H9 (cell line): ENCODE measurements around the gene KATNB1. TPM values are rescaled to one million over a fixed set of nuclear protein-coding genes. Genes with fewer than 3 reads are reported as not detected.
"Not testable (repeated sequence)": the region's sequence is repeated elsewhere in the genome, so short reads cannot be mapped to it uniquely, and the experiment has no call there.

ENCODE experiments used
- DNase-seq: peaks from one replicate; pipeline ENCODE4 v3.0.0-alpha.2; 2017
- H2AFZ ChIP-seq: one replicate; pipeline ENCODE4 v1.6.1; 2013; ENCODE audit warnings: mild to moderate bottlenecking, low read length, control low read depth, moderate library complexity
- H2AK5ac ChIP-seq: 2 replicates; pipeline ENCODE4 v1.6.1; 2013; ENCODE audit warnings: low read length, control low read depth, mixed read lengths; ENCODE audit not compliant: insufficient read length
- H2BK120ac ChIP-seq: one replicate; pipeline ENCODE4 v1.6.1; 2013; ENCODE audit warnings: low read depth, mild to moderate bottlenecking, low read length, control low read depth, inconsistent platforms; ENCODE audit not compliant: poor library complexity, severe bottlenecking
- H2BK12ac ChIP-seq: 2 replicates; pipeline ENCODE4 v1.6.1; 2013; ENCODE audit warnings: low read length, control low read depth, mixed read lengths, low read depth; ENCODE audit not compliant: insufficient read length
- H2BK15ac ChIP-seq: 2 replicates; pipeline ENCODE4 v1.6.1; 2013; ENCODE audit warnings: low read depth, low read length, control low read depth
- H2BK20ac ChIP-seq: one replicate; pipeline ENCODE4 v1.6.1; 2013; ENCODE audit warnings: low read depth, mild to moderate bottlenecking, low read length, control low read depth, inconsistent platforms; ENCODE audit not compliant: poor library complexity, severe bottlenecking
- H2BK5ac ChIP-seq: 2 replicates; pipeline ENCODE4 v1.6.1; 2013; ENCODE audit warnings: low read length, control low read depth, mixed read lengths; ENCODE audit not compliant: insufficient read length
- H3K14ac ChIP-seq: 2 replicates; pipeline ENCODE4 v1.6.1; 2013; ENCODE audit warnings: low read length, control low read depth; ENCODE audit not compliant: insufficient read depth
- H3K18ac ChIP-seq: 2 replicates; pipeline ENCODE4 v1.6.1; 2013; ENCODE audit warnings: low read depth, mild to moderate bottlenecking, mixed read lengths, low read length, control low read depth; ENCODE audit not compliant: insufficient read length
- H3K23ac ChIP-seq: 2 replicates; pipeline ENCODE4 v1.6.1; 2013; ENCODE audit warnings: low read length, control low read depth, mixed read lengths, low read depth; ENCODE audit not compliant: insufficient read length
- H3K23me2 ChIP-seq: 2 replicates; pipeline ENCODE4 v1.6.1; 2013; ENCODE audit warnings: low read depth, mild to moderate bottlenecking, mixed read lengths, low read length, control low read depth; ENCODE audit not compliant: insufficient read length, poor library complexity, severe bottlenecking
- H3K27ac ChIP-seq: 2 replicates; pipeline ENCODE4 v1.5.1; 2013; ENCODE audit warnings: low read length, control low read depth, mixed read lengths, low read depth; ENCODE audit not compliant: insufficient read length
- H3K27me3 ChIP-seq: 2 replicates; pipeline ENCODE4 v1.6.1; 2013; ENCODE audit warnings: low read length, control low read depth, inconsistent platforms; ENCODE audit not compliant: insufficient read depth
- H3K4ac ChIP-seq: 2 replicates; pipeline ENCODE4 v1.6.1; 2013; ENCODE audit warnings: low read depth, mild to moderate bottlenecking, control low read depth, inconsistent platforms, low read length, moderate library complexity
- H3K4me1 ChIP-seq: 2 replicates; pipeline ENCODE4 v1.6.1; 2013; ENCODE audit warnings: low read length, control low read depth, inconsistent platforms; ENCODE audit not compliant: insufficient read depth
- H3K4me2 ChIP-seq: 2 replicates; pipeline ENCODE4 v1.6.1; 2013; ENCODE audit warnings: low read length, control low read depth, mixed read lengths; ENCODE audit not compliant: insufficient read length, insufficient read depth
- H3K56ac ChIP-seq: 2 replicates; pipeline ENCODE4 v1.6.1; 2013; ENCODE audit warnings: low read depth, mild to moderate bottlenecking, mixed read lengths, low read length, control low read depth; ENCODE audit not compliant: insufficient read length
- H3K79me1 ChIP-seq: 2 replicates; pipeline ENCODE4 v1.6.1; 2013; ENCODE audit warnings: low read depth, mild to moderate bottlenecking, moderate library complexity, low read length, control low read depth, inconsistent platforms; ENCODE audit not compliant: insufficient read depth, poor library complexity, severe bottlenecking
- H3K79me2 ChIP-seq: 2 replicates; pipeline ENCODE4 v1.6.1; 2013; ENCODE audit warnings: low read length, control low read depth, inconsistent platforms; ENCODE audit not compliant: insufficient read depth
- H3K9ac ChIP-seq: 2 replicates; pipeline ENCODE4 v1.6.1; 2013; ENCODE audit warnings: low read length, control low read depth, mixed read lengths; ENCODE audit not compliant: insufficient read length; ENCODE audit errors: extremely low read depth
- H3K9me3 ChIP-seq: one replicate; pipeline ENCODE4 v1.6.1; 2013; ENCODE audit warnings: low read depth, low read length, inconsistent platforms; ENCODE audit not compliant: control insufficient read depth
- H3T11ph ChIP-seq: one replicate; pipeline ENCODE4 v1.6.1; 2013; ENCODE audit warnings: mild to moderate bottlenecking, low read length, control low read depth, inconsistent platforms
- H4K20me1 ChIP-seq: one replicate; pipeline ENCODE4 v1.6.1; 2013; ENCODE audit not compliant: control insufficient read depth, insufficient read length, insufficient read depth
- H4K5ac ChIP-seq: 2 replicates; pipeline ENCODE4 v1.6.1; 2013; ENCODE audit warnings: low read depth, mild to moderate bottlenecking, mixed read lengths, low read length, control low read depth; ENCODE audit not compliant: insufficient read length
- H4K8ac ChIP-seq: replicated peaks from 2 replicates; pipeline ENCODE4 v1.6.1; 2013; ENCODE audit warnings: low read length, control low read depth, mixed read lengths, low read depth; ENCODE audit not compliant: insufficient read length
- H4K91ac ChIP-seq: 2 replicates; pipeline ENCODE4 v1.6.1; 2013; ENCODE audit warnings: low read depth, mild to moderate bottlenecking, moderate library complexity, mixed read lengths, low read length, control low read depth; ENCODE audit not compliant: insufficient read length
- H3K27ac Mint-ChIP-seq, 3 experiments: 2 replicates in 2 of 3; 3 replicates in 1 of 3; pipeline ENCODE4 v1.8.0; 2020 to 2021; ENCODE audit warnings: mixed read lengths in 3 of 3, mild to moderate bottlenecking in 1 of 3, moderate library complexity in 1 of 3
- H3K27me3 Mint-ChIP-seq: 2 replicates; pipeline ENCODE4 v1.8.0; 2021; ENCODE audit warnings: low read depth, mild to moderate bottlenecking, moderate library complexity, mixed read lengths
- H3K36me3 Mint-ChIP-seq, 3 experiments: 2 replicates in 2 of 3; 3 replicates in 1 of 3; pipeline ENCODE4 v1.8.0; 2020 to 2021; ENCODE audit warnings: low read depth in 3 of 3, mixed read lengths in 3 of 3; ENCODE audit not compliant: insufficient read depth in 1 of 3
- H3K4me1 Mint-ChIP-seq, 2 experiments: 2 replicates each; pipeline ENCODE4 v1.8.0; 2020; ENCODE audit warnings: mixed read lengths in 2 of 2
- H3K4me3 Mint-ChIP-seq, 2 experiments: 2 replicates in 1 of 2; 3 replicates in 1 of 2; pipeline ENCODE4 v1.8.0; 2020 to 2021; ENCODE audit warnings: mild to moderate bottlenecking in 2 of 2, mixed read lengths in 2 of 2, moderate library complexity in 1 of 2
- H3K9me3 Mint-ChIP-seq, 2 experiments: 2 replicates in 1 of 2; 3 replicates in 1 of 2; pipeline ENCODE4 v1.8.0; 2020; ENCODE audit warnings: mild to moderate bottlenecking in 2 of 2, mixed read lengths in 2 of 2, moderate library complexity in 1 of 2
- CTCF ChIP-seq: fragments of 200-600 bp; sonication (generic); conservative IDR thresholded peaks from 3 replicates; pipeline ENCODE4 v1.8.0; 2021; ENCODE audit warnings: antibody characterized with exemption, mild to moderate bottlenecking
- WGBS: extraction: QIAGEN DNeasy Blood & Tissue Kit; methylation state at CpG from one replicate; pipeline ENCODE4 v1.1.7; 2013; ENCODE audit warnings: missing lambda C conversion rate, low lambda C conversion rate, mixed read lengths; ENCODE audit not compliant: insufficient read length; ENCODE audit errors: extremely low coverage; 5-methylcytosine and 5-hydroxymethylcytosine counted together
- total RNA-seq: library from RNA; stranded (reverse); gene quantifications from 2 replicates; pipeline ENCODE4 v1.2.1, GENCODE V29; 2021

KATNB1 gene
- total RNA-seq, 1 experiment from 2014 or later: 29.9 TPM

GRCh38 chr16:57711993-57712392 is 23.6 kb upstream of the KATNB1 start:
- Mint-ChIP-seq H3K27me3 (peaks cover 34% of the 10 kb centered on the region), H3K36me3 (no peaks in the 10 kb centered on the region), H3K27ac (no peak overlapping the region), H3K9me3 (no peaks in the 10 kb centered on the region), H3K4me1 (no peaks in the 10 kb centered on the region), H3K4me3 (no peak overlapping the region)
- Histone ChIP-seq H2BK15ac (no peak overlapping the region), H2AFZ (no peak overlapping the region), H3K14ac (no peak overlapping the region), H3K27me3 (no peaks in the 10 kb centered on the region), H4K5ac (no peak overlapping the region), H3K23me2 (no peaks in the 10 kb centered on the region), H2BK12ac (no peak overlapping the region), H3K56ac (no peak overlapping the region), H3K9me3 (no peaks in the 10 kb centered on the region), H2BK120ac (no peak overlapping the region), H3K79me2 (no peaks in the 10 kb centered on the region), H3K23ac (no peak overlapping the region), H4K8ac (no peak overlapping the region), H3K4me2 (no peak overlapping the region), H4K91ac (no peak overlapping the region), H3T11ph (no peak overlapping the region), H3K79me1 (no peaks in the 10 kb centered on the region), H3K4me1 (no peaks in the 10 kb centered on the region), H3K4ac (no peak overlapping the region), H3K9ac (no peak overlapping the region), H3K18ac (no peak overlapping the region), H2AK5ac (no peak overlapping the region), H4K20me1 (no peaks in the 10 kb centered on the region), H2BK20ac (no peak overlapping the region), H2BK5ac (no peak overlapping the region), H3K27ac (no peak overlapping the region)
- TF ChIP-seq CTCF: no peak
- WGBS: no CpG with 5 or more reads among the region's 3 CpGs
- DNase-seq: no peak

- not testable (repeated sequence) for H3K4me3 Mint-ChIP-seq, H3K9ac ChIP-seq, H3K9me3 Mint-ChIP-seq, H3K14ac ChIP-seq, H4K5ac ChIP-seq, H2BK5ac ChIP-seq, DNase-seq, H3K23ac ChIP-seq, H3K56ac ChIP-seq, H2BK120ac ChIP-seq, H3K27ac ChIP-seq, H2BK15ac ChIP-seq, H3K18ac ChIP-seq, H3K4me2 ChIP-seq, H4K8ac ChIP-seq, H4K20me1 ChIP-seq, H3K4ac ChIP-seq, H3K9me3 ChIP-seq, H3K23me2 ChIP-seq, H3K27ac Mint-ChIP-seq, H2AFZ ChIP-seq, H2BK20ac ChIP-seq, H4K91ac ChIP-seq, H3K79me2 ChIP-seq, H2BK12ac ChIP-seq, H3K4me1 Mint-ChIP-seq, H3K4me1 ChIP-seq, H3K27me3 ChIP-seq, H3T11ph ChIP-seq, H3K79me1 ChIP-seq, H2AK5ac ChIP-seq, H3K36me3 Mint-ChIP-seq
- peaks cover 28% of the 10 kb centered on the region for H3K27me3 Mint-ChIP-seq
- no CpG with 5 or more reads among the region's 6 CpGs for WGBS
Observed at GRCh38 chr16:57712569-57712968, 23.0 kb upstream of the KATNB1 start.
